GM06990 (cell line): Measurements from ENCODE around the gene TCEANC.

Experiments used
- DNase-seq: peaks from one replicate; pipeline ENCODE4 v3.0.0-alpha.2; 2011; ENCODE audit not compliant: insufficient read length; ENCODE audit errors: extremely low read depth
- H3K27me3 ChIP-seq: replicated peaks from 2 replicates; pipeline ENCODE4 v1.6.0; 2011; ENCODE audit warnings: low read length; ENCODE audit not compliant: control insufficient read depth, insufficient read depth
- H3K36me3 ChIP-seq: 2 replicates; pipeline ENCODE4 v1.5.1; 2011; ENCODE audit warnings: low read length; ENCODE audit not compliant: control insufficient read depth, insufficient read depth
- H3K4me3 ChIP-seq: replicated peaks from 2 replicates; pipeline ENCODE4 v1.5.1; 2011; ENCODE audit warnings: low read depth, mild to moderate bottlenecking, control low read depth, low read length
- TF ChIP-seq, protein P1 (sequence below): IDR thresholded peaks from 2 replicates; pipeline ENCODE4 v1.5.1; 2011; ENCODE audit warnings: low read length, control low read depth, mild to moderate bottlenecking, inconsistent platforms; ENCODE audit not compliant: insufficient read depth, poor library complexity, severe bottlenecking

Gene TCEANC

GRCh38 chrX:13700380-13700779 lies 47.4 kb downstream of the TCEANC start:
- TF ChIP-seq, protein P1, sequence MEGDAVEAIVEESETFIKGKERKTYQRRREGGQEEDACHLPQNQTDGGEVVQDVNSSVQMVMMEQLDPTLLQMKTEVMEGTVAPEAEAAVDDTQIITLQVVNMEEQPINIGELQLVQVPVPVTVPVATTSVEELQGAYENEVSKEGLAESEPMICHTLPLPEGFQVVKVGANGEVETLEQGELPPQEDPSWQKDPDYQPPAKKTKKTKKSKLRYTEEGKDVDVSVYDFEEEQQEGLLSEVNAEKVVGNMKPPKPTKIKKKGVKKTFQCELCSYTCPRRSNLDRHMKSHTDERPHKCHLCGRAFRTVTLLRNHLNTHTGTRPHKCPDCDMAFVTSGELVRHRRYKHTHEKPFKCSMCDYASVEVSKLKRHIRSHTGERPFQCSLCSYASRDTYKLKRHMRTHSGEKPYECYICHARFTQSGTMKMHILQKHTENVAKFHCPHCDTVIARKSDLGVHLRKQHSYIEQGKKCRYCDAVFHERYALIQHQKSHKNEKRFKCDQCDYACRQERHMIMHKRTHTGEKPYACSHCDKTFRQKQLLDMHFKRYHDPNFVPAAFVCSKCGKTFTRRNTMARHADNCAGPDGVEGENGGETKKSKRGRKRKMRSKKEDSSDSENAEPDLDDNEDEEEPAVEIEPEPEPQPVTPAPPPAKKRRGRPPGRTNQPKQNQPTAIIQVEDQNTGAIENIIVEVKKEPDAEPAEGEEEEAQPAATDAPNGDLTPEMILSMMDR, result no peak
- no peak for DNase-seq
- H3K27me3 ChIP-seq, result no peaks in the 10 kb centered on the region

GRCh38 chrX:13702111-13702789 lies 49.3 kb downstream of the TCEANC start:
- H3K36me3 ChIP-seq, result no peaks in the 10 kb centered on the region; the same call in none of the 2 replicates
- no peaks in the 10 kb centered on the region for H3K27me3 ChIP-seq
- TF ChIP-seq, protein P1, result no peak
- DNase-seq, result no peak
- H3K4me3 ChIP-seq, result no peak overlapping the region

More at GRCh38 chrX:13700380-13700779, 47.4 kb downstream of the TCEANC start:
- Histone ChIP-seq H3K36me3 (no peaks in the 10 kb centered on the region; the same call in none of the 2 replicates), H3K4me3 (no peak overlapping the region)

DNA sequence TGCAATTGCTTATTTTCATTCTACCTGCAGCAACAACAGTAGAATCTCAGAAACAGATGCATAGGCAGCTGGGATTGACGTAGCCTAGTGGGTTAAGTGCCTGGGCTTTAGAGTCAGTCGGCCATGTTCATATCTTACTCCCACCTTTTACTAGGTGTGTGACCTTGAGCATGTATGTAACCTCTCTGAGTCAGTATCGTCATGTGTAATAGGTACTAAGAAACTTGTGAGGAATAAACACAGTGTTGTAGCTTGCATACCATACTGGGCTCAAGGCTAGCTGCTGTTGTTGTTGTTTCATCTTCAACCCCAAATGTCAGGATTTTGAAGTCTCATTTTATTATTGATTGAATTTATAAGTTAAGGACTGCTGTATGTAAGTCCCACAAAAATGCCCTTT lies 50.2 kb downstream of the TCEANC start:
- DNase-seq, result no peak
- Histone ChIP-seq H3K4me3 (no peak overlapping the region), H3K27me3 (no peaks in the 10 kb centered on the region), H3K36me3 (no peaks in the 10 kb centered on the region; the same call in none of the 2 replicates)
- TF ChIP-seq, protein P1, result no peak

DNA sequence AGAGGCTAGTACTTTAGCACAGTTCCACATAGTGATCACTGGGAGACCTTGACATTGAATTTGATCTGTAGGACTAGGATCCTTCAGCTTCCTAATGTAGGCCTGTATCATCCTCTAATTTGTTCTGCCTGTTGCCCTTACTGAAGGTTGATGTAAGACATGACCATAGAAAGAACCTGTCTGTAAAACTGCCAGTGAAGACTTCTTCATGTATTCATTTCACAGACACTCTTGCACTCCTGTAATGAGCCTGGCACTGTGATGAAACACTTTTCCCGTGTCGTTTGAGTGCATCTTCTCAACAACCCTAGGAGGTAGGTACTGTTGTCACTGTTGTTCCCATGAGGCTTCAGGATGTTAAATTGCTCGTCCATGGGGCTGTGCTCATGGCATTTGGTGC lies 50.6 kb downstream of the TCEANC start:
- H3K36me3 ChIP-seq, result no peaks in the 10 kb centered on the region; the same call in none of the 2 replicates
- H3K4me3 ChIP-seq, result no peak overlapping the region
- TF ChIP-seq, protein P1, result no peak
- no peaks in the 10 kb centered on the region for H3K27me3 ChIP-seq
- no peak for DNase-seq

DNA sequence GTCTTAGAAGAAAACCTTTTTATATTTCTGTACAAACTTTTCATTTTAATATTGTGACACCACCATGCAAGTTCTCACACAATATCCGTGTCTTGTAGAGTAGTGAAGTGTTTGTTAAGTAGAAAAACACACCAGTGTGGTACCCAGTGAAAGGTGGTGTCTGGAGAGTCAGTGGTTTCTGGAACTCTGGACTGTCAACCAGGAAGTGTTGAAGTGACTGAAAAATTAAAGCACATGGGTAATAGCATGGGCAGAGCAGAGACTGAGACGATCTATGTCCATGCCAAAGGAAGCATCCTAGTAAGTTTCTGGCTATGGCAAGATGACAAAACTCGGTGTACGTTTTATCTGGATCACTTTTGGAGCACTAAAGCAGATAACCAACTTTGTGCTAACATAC lies 58.2 kb downstream of the TCEANC start:
- Histone ChIP-seq H3K4me3 (no peak overlapping the region), H3K36me3 (peaks cover 6% of the 10 kb centered on the region), H3K27me3 (no peaks in the 10 kb centered on the region)
- no peak for DNase-seq
- TF ChIP-seq, protein P1, result no peak
